Effector memory CD4-positive, alpha-beta T cell (primary cell): ENCODE data around the gene OR52A5.

Experiments
- DNase-seq, 3 donors: peaks; one replicate each; pipeline ENCODE4 v3.0.0-alpha.2; 2020
- H3K27ac ChIP-seq: 2 replicates; pipeline ENCODE4 v1.7.0; 2013; ENCODE audit warnings: mild to moderate bottlenecking, low read length, moderate library complexity; ENCODE audit not compliant: insufficient read depth, poor library complexity, severe bottlenecking
- H3K27me3 ChIP-seq: replicated peaks from 2 replicates; pipeline ENCODE4 v1.7.0; 2013; ENCODE audit warnings: mild to moderate bottlenecking, low read length; ENCODE audit not compliant: insufficient read depth, control insufficient read depth, poor library complexity, severe bottlenecking
- H3K36me3 ChIP-seq: 2 replicates; pipeline ENCODE4 v1.7.0; 2013; ENCODE audit warnings: mild to moderate bottlenecking, low read length, moderate library complexity; ENCODE audit not compliant: control insufficient read depth, insufficient read depth
- H3K4me1 ChIP-seq: 2 replicates; pipeline ENCODE4 v1.7.0; 2013; ENCODE audit warnings: low read length, mild to moderate bottlenecking; ENCODE audit not compliant: control insufficient read depth, insufficient read depth, poor library complexity, severe bottlenecking
- H3K4me3 ChIP-seq: 2 replicates; pipeline ENCODE4 v1.7.0; 2013; ENCODE audit warnings: low read length, low read depth, mild to moderate bottlenecking; ENCODE audit not compliant: insufficient read depth, poor library complexity, severe bottlenecking
- H3K9me3 ChIP-seq: 2 replicates; pipeline ENCODE4 v1.7.0; 2013; ENCODE audit warnings: mild to moderate bottlenecking, low read length, moderate library complexity; ENCODE audit not compliant: control insufficient read depth

OR52A5 gene

GRCh38 chr11:5118893-5119292, 19.3 kb downstream of the OR52A5 start:
- Histone ChIP-seq H3K27ac (no peak overlapping the region), H3K4me3 (no peak overlapping the region), H3K4me1 (no peaks in the 10 kb centered on the region), H3K36me3 (no peaks in the 10 kb centered on the region), H3K9me3 (no peaks in the 10 kb centered on the region), H3K27me3 (peaks cover 4% of the 10 kb centered on the region)
- DNase-seq: no peak

- Histone ChIP-seq H3K9me3 (no peaks in the 10 kb centered on the region), H3K36me3 (no peaks in the 10 kb centered on the region), H3K4me1 (no peaks in the 10 kb centered on the region), H3K4me3 (no peak overlapping the region), H3K27ac (no peak overlapping the region), H3K27me3 (peaks cover 4% of the 10 kb centered on the region)
- no peak for DNase-seq
Measured at GRCh38 chr11:5117588-5117987, 20.6 kb downstream of the OR52A5 start.

GRCh38 chr11:5115339-5115738, 22.8 kb downstream of the OR52A5 start:
- Histone ChIP-seq H3K4me1 (no peaks in the 10 kb centered on the region), H3K36me3 (no peaks in the 10 kb centered on the region), H3K27ac (no peak overlapping the region), H3K4me3 (no peak overlapping the region), H3K27me3 (peaks cover 4% of the 10 kb centered on the region), H3K9me3 (no peaks in the 10 kb centered on the region)
- DNase-seq: no peak

GRCh38 chr11:5107285-5107684, 30.9 kb downstream of the OR52A5 start:
- no peak for DNase-seq
- Histone ChIP-seq H3K27me3 (no peaks in the 10 kb centered on the region), H3K27ac (no peak overlapping the region), H3K4me3 (no peak overlapping the region), H3K4me1 (no peaks in the 10 kb centered on the region), H3K36me3 (no peaks in the 10 kb centered on the region), H3K9me3 (no peaks in the 10 kb centered on the region)

- DNase-seq: no peak
- Histone ChIP-seq H3K36me3 (no peaks in the 10 kb centered on the region), H3K27me3 (no peaks in the 10 kb centered on the region)
Measured at GRCh38 chr11:5103066-5103465, 35.1 kb downstream of the OR52A5 start.

GRCh38 chr11:5102246-5102645, 35.9 kb downstream of the OR52A5 start:
- no peak for DNase-seq
- no peaks in the 10 kb centered on the region for H3K36me3 ChIP-seq
- H3K9me3 ChIP-seq: no peaks in the 10 kb centered on the region
- H3K27ac ChIP-seq: no peak overlapping the region
- no peak overlapping the region for H3K4me3 ChIP-seq
- no peaks in the 10 kb centered on the region for H3K4me1 ChIP-seq
- no peaks in the 10 kb centered on the region for H3K27me3 ChIP-seq

More at GRCh38 chr11:5103066-5103465, 35.1 kb downstream of the OR52A5 start:
- Histone ChIP-seq H3K9me3 (no peaks in the 10 kb centered on the region), H3K27ac (no peak overlapping the region), H3K4me1 (no peaks in the 10 kb centered on the region), H3K4me3 (no peak overlapping the region)

GRCh38 chr11:5096011-5096410, 42.1 kb downstream of the OR52A5 start:
- Histone ChIP-seq H3K4me1 (no peaks in the 10 kb centered on the region), H3K36me3 (no peaks in the 10 kb centered on the region)

GRCh38 chr11:5092821-5093585, 45.2 kb downstream of the OR52A5 start:
- Histone ChIP-seq H3K9me3 (no peaks in the 10 kb centered on the region), H3K27me3 (no peaks in the 10 kb centered on the region), H3K4me1 (no peaks in the 10 kb centered on the region), H3K4me3 (no peak overlapping the region), H3K36me3 (no peaks in the 10 kb centered on the region), H3K27ac (no peak overlapping the region)
- no peak for DNase-seq

More at GRCh38 chr11:5096011-5096410, 42.1 kb downstream of the OR52A5 start:
- no peak overlapping the region for H3K27ac ChIP-seq
- H3K27me3 ChIP-seq: no peaks in the 10 kb centered on the region
- H3K4me3 ChIP-seq: no peak overlapping the region
- DNase-seq: no peak
- H3K9me3 ChIP-seq: no peaks in the 10 kb centered on the region

- Histone ChIP-seq H3K36me3 (no peaks in the 10 kb centered on the region), H3K27ac (no peak overlapping the region), H3K27me3 (no peaks in the 10 kb centered on the region), H3K9me3 (no peaks in the 10 kb centered on the region), H3K4me3 (no peak overlapping the region), H3K4me1 (no peaks in the 10 kb centered on the region)
- no peak for DNase-seq
Measured at GRCh38 chr11:5090668-5091067, 47.5 kb downstream of the OR52A5 start.

GRCh38 chr11:5088556-5088955, 49.6 kb downstream of the OR52A5 start:
- Histone ChIP-seq H3K4me1 (no peaks in the 10 kb centered on the region), H3K27me3 (no peaks in the 10 kb centered on the region), H3K36me3 (no peaks in the 10 kb centered on the region), H3K4me3 (no peak overlapping the region), H3K27ac (no peak overlapping the region), H3K9me3 (no peaks in the 10 kb centered on the region)
- DNase-seq: no peak
